GM12875 (cell line): ENCODE measurements around the gene GPR26.

ENCODE experiments used
- H3K4me3 ChIP-seq: one replicate; pipeline ENCODE4 v1.5.1; 2011; ENCODE audit warnings: low read depth, low read length, control low read depth
- CTCF ChIP-seq: IDR thresholded peaks from 2 replicates; pipeline ENCODE4 v1.5.1; 2011; ENCODE audit warnings: low read depth, mild to moderate bottlenecking, control low read depth, inconsistent platforms, low read length, moderate library complexity, borderline replicate concordance; ENCODE audit not compliant: insufficient read depth

The GPR26 gene

GRCh38 chr10:123704076-123704475 is 37.9 kb downstream of the GPR26 start:
- TF ChIP-seq CTCF = no peak
- H3K4me3 ChIP-seq = no peak overlapping the region

DNA sequence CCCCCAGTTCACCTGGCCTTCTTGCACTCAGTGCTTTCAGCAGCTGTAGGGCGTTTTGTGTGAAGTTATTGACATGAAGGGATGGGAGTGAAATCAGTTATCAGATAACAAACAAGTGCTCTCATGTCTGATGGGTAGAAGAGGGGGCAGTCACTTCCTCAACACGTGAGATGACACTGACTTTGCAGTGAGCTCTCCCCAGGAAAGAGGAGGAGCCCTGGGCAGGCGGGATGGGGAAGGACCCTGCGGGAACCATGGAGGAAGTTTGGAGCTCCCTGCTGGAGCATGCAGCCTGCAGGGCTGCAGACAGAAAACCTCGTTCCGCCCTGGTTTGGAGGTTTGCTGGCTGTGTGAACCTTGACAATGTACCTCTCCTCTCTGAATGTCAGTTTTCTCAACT is 38.7 kb downstream of the GPR26 start:
- TF ChIP-seq CTCF = no peak
- no peak overlapping the region for H3K4me3 ChIP-seq

- no peak overlapping the region for H3K4me3 ChIP-seq
- TF ChIP-seq CTCF = no peak
Measured at GRCh38 chr10:123706236-123706635, 40.1 kb downstream of the GPR26 start.

GRCh38 chr10:123715546-123715945 is 49.4 kb downstream of the GPR26 start:
- no peak for TF ChIP-seq CTCF
- H3K4me3 ChIP-seq = no peak overlapping the region

GRCh38 chr10:123717336-123717735 is 51.2 kb downstream of the GPR26 start:
- no peak overlapping the region for H3K4me3 ChIP-seq
- no peak for TF ChIP-seq CTCF

DNA sequence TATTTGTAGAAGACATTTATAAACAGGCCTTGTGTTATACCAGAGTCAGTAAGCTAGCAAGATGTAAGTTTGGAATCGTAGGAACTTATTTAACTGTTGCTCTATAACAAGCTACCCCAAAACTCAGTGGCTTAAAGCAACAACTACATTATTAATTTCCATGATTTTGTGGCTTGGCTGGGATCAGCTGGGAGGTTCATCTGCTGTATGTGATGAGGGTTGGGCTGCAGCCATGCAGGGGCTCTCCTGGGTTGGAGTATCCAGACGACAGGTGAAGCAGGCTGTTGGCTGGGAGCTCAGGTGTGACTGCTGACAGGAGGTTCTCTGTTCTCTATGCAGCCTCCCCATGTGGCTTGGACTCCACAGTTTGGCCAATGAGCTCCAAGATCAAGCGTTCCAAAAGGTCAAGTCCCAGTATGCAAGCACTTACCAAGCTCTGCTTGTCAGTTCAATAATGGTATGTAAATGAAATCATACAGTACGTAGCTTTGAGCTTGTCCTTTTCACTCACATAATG is 52.4 kb downstream of the GPR26 start:
- no peak for TF ChIP-seq CTCF

DNA sequence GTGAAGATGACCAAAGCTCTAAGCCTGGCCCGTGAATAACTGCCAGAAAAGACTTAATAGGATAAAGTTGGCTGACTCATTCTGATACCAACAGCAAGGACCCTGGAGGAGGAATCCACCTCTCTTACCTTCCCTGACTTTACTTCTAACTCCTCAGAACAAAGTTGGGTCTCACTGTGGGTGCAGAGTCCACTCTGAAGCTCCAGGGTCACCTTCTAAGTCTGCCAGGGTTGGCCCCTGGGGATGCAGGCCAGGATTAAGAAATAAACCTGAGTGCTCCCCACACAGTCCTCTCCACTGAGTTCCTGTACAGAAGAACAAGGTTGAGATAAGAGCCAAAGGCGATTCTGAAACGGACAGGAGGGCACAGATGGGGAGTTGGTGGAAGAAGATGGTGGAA is 54.4 kb downstream of the GPR26 start:
- TF ChIP-seq CTCF = no peak
- no peak overlapping the region for H3K4me3 ChIP-seq

More for the DNA sequence above, 52.4 kb downstream of the GPR26 start:
- H3K4me3 ChIP-seq = no peak overlapping the region
